OCI-LY1 (cell line): ENCODE measurements around the gene MACIR.

ENCODE experiments used
- EZH2 ChIP-seq: fragments of 200-600 bp; sonication (generic), shearing (Covaris generic); IDR thresholded peaks from 2 replicates; pipeline ENCODE4 v1.8.0; 2017; ENCODE audit warnings: borderline replicate concordance, mixed run types, mild to moderate bottlenecking, antibody characterized with exemption, low read length, moderate library complexity, mixed read lengths
- TF ChIP-seq, protein P1 (sequence below): fragments of 200-600 bp; sonication (generic), shearing (Covaris generic); IDR thresholded peaks from 2 replicates; pipeline ENCODE4 v1.5.1; 2017; ENCODE audit warnings: mild to moderate bottlenecking, antibody characterized with exemption, low read length, moderate library complexity, mixed read lengths

DNA sequence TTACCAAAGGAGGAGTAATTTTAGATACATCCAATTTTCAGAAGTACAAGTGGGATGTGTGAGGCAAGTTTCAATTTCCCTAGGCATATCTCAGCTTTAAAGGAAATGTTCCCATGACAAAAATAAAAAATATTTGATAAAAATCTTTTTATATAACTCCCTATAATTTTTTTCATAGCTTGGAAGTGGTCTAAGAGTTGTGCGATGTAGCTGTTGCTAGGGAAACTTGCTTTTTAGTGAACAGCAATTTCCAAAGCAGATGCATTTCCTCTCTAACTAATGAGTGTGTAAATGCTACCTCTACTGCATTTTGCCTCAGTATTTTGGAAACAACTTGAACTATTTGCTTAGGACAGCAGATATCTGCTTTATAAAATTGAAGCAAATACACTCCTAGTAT is 39.6 kb downstream of the MACIR start:
- TF ChIP-seq, protein P1, sequence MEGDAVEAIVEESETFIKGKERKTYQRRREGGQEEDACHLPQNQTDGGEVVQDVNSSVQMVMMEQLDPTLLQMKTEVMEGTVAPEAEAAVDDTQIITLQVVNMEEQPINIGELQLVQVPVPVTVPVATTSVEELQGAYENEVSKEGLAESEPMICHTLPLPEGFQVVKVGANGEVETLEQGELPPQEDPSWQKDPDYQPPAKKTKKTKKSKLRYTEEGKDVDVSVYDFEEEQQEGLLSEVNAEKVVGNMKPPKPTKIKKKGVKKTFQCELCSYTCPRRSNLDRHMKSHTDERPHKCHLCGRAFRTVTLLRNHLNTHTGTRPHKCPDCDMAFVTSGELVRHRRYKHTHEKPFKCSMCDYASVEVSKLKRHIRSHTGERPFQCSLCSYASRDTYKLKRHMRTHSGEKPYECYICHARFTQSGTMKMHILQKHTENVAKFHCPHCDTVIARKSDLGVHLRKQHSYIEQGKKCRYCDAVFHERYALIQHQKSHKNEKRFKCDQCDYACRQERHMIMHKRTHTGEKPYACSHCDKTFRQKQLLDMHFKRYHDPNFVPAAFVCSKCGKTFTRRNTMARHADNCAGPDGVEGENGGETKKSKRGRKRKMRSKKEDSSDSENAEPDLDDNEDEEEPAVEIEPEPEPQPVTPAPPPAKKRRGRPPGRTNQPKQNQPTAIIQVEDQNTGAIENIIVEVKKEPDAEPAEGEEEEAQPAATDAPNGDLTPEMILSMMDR: no peak
- no peak for TF ChIP-seq EZH2
